H1 (cell line): ENCODE results near the gene GTSF1L. TPM values are rescaled to one million over a fixed set of nuclear protein-coding genes. Genes with fewer than 3 reads are reported as not detected.

Experiments
- CTCF ChIA-PET: fragments of 300-600 bp; sonication (Branson Sonifier 250); formaldehyde crosslinking; loops from one replicate; lab custom pipeline; 2021; ENCODE audit not compliant: partially characterized antibody; lab: Charles Lee
- POLR2A ChIA-PET: fragments of 300-600 bp; sonication (Branson Sonifier 250); formaldehyde crosslinking; loops from one replicate; lab custom pipeline; 2021; ENCODE audit warnings: inconsistent platforms; ENCODE audit not compliant: partially characterized antibody; lab: Charles Lee
- DNase-seq, 2 experiments: peaks; one replicate each; pipeline versions ENCODE4 v3.0.0 to v3.0.0-alpha.2; 2010 to 2022; ENCODE audit warnings: low spot score in 2 of 2, low read depth in 1 of 2, mixed read lengths in 1 of 2
- FAIRE-seq: peaks from 2 replicates; lab custom pipeline; 2011; peaks lifted over from hg19 to GRCh38; lab: Jason Lieb, UNC
- H2AFZ ChIP-seq: 2 replicates; pipeline ENCODE4 v1.8.1; 2012; ENCODE audit warnings: low read length, inconsistent platforms
- H2AK5ac ChIP-seq: 2 replicates; pipeline ENCODE4 v1.6.1; 2013; ENCODE audit warnings: low read depth, low read length
- H2BK120ac ChIP-seq: replicated peaks from 2 replicates; pipeline ENCODE3; 2013; ENCODE audit warnings: low read depth, low read length, inconsistent platforms
- H2BK12ac ChIP-seq: 2 replicates; pipeline ENCODE4 v1.6.1; 2013; ENCODE audit warnings: low read depth, low read length
- H2BK15ac ChIP-seq: 2 replicates; pipeline ENCODE4 v1.6.1; 2013; ENCODE audit warnings: low read length
- H2BK20ac ChIP-seq: 2 replicates; pipeline ENCODE4 v1.6.1; 2013; ENCODE audit warnings: low read length
- H2BK5ac ChIP-seq: 2 replicates; pipeline ENCODE4 v1.6.1; 2013; ENCODE audit warnings: low read depth, low read length
- H3K14ac ChIP-seq: 2 replicates; pipeline ENCODE4 v1.6.1; 2013; ENCODE audit warnings: inconsistent platforms; ENCODE audit not compliant: insufficient read length
- H3K18ac ChIP-seq: 2 replicates; pipeline ENCODE4 v1.6.1; 2013; ENCODE audit warnings: low read length; ENCODE audit errors: extremely low read depth
- H3K23ac ChIP-seq: 2 replicates; pipeline ENCODE4 v1.6.1; 2013; ENCODE audit warnings: inconsistent platforms; ENCODE audit not compliant: insufficient read length
- H3K23me2 ChIP-seq: 2 replicates; pipeline ENCODE4 v1.6.1; 2013; ENCODE audit warnings: low read depth, low read length
- H3K27ac ChIP-seq: 2 replicates; pipeline ENCODE4 v1.6.1; 2011; ENCODE audit warnings: low read depth, low read length, inconsistent platforms
- H3K27me3 ChIP-seq, 4 experiments: replicated peaks in 1 of 4; 1 replicate in 1 of 4; 2 replicates in 3 of 4; pipeline versions ENCODE4 v1.6.1 to v1.8.1; 2011 to 2013; ENCODE audit warnings: low read length in 3 of 4, mild to moderate bottlenecking in 3 of 4, inconsistent platforms in 2 of 4, mixed read lengths in 2 of 4, moderate library complexity in 1 of 4; ENCODE audit not compliant: control insufficient read depth in 3 of 4, insufficient read depth in 3 of 4; ENCODE audit errors: extremely low read depth in 1 of 4
- H3K36me3 ChIP-seq, 4 experiments: 2 replicates each; pipeline versions ENCODE4 v1.6.1 to v1.8.1; 2011 to 2013; ENCODE audit warnings: mild to moderate bottlenecking in 4 of 4, low read length in 3 of 4, moderate library complexity in 2 of 4, control low read depth in 1 of 4, inconsistent platforms in 1 of 4; ENCODE audit not compliant: insufficient read depth in 4 of 4, control insufficient read depth in 2 of 4
- H3K4ac ChIP-seq: replicated peaks from 2 replicates; pipeline ENCODE3; 2013; ENCODE audit warnings: low read length, low read depth, mixed read lengths, inconsistent platforms; ENCODE audit not compliant: insufficient read length
- H3K4me1 ChIP-seq, 4 experiments: replicated peaks in 1 of 4; 1 replicate in 1 of 4; 2 replicates in 3 of 4; pipeline versions ENCODE4 v1.6.1 to v1.8.1; 2011 to 2013; ENCODE audit warnings: low read length in 3 of 4, inconsistent platforms in 2 of 4, mixed read lengths in 1 of 4; ENCODE audit not compliant: insufficient read depth in 4 of 4, control insufficient read depth in 3 of 4
- H3K4me2 ChIP-seq, 2 experiments: 2 replicates each; pipeline versions ENCODE4 v1.6.1 to v1.8.1; 2011 to 2013; ENCODE audit warnings: low read depth in 2 of 2, low read length in 2 of 2, control low read depth in 1 of 2, inconsistent platforms in 1 of 2, mild to moderate bottlenecking in 1 of 2; ENCODE audit not compliant: insufficient read depth in 1 of 2
- H3K4me3 ChIP-seq, 4 experiments: fragments of 200-600, 300-600 bp in 1 of 4; sonication (generic), shearing (Covaris generic), sonication (Bioruptor Twin) in 1 of 4; 2 replicates each; pipeline versions ENCODE4 v1.5.1 to v1.8.1; 2011 to 2016; ENCODE audit warnings: low read length in 4 of 4, low read depth in 3 of 4, control low read depth in 2 of 4, inconsistent platforms in 2 of 4, mild to moderate bottlenecking in 2 of 4, mixed read lengths in 1 of 4, moderate library complexity in 1 of 4; ENCODE audit not compliant: insufficient read depth in 2 of 4; ENCODE audit errors: extremely low read depth in 1 of 4
- H3K56ac ChIP-seq: replicated peaks from 2 replicates; pipeline ENCODE3; 2013; ENCODE audit warnings: low read depth, mild to moderate bottlenecking, mixed read lengths, low read length, inconsistent platforms; ENCODE audit not compliant: insufficient read length
- H3K79me1 ChIP-seq: 2 replicates; pipeline ENCODE4 v1.6.1; 2013; ENCODE audit warnings: low read depth, low read length, control low read depth
- H3K79me2 ChIP-seq, 2 experiments: 2 replicates each; pipeline versions ENCODE4 v1.6.1 to v1.8.1; 2012 to 2013; ENCODE audit warnings: low read length in 2 of 2, mild to moderate bottlenecking in 2 of 2, inconsistent platforms in 1 of 2; ENCODE audit not compliant: insufficient read depth in 2 of 2, control insufficient read depth in 1 of 2
- H3K9ac ChIP-seq, 4 experiments: replicated peaks in 1 of 4; 1 replicate in 1 of 4; 2 replicates in 3 of 4; pipeline versions ENCODE4 v1.6.1 to v1.8.1; 2011 to 2013; ENCODE audit warnings: low read depth in 3 of 4, low read length in 3 of 4, control low read depth in 2 of 4, mild to moderate bottlenecking in 2 of 4, moderate library complexity in 2 of 4, inconsistent platforms in 1 of 4; ENCODE audit errors: extremely low read depth in 1 of 4
- H3K9me3 ChIP-seq, 2 experiments: 2 replicates each; pipeline versions ENCODE4 v1.6.1 to v1.8.1; 2012 to 2013; ENCODE audit warnings: mild to moderate bottlenecking in 2 of 2, moderate library complexity in 2 of 2, control low read depth in 1 of 2, inconsistent platforms in 1 of 2, low read depth in 1 of 2, low read length in 1 of 2, mixed read lengths in 1 of 2; ENCODE audit not compliant: insufficient read depth in 2 of 2
- H4K20me1 ChIP-seq, 2 experiments: replicated peaks in 1 of 2; 2 replicates each; pipeline versions ENCODE3 to v1.8.1; 2011 to 2013; ENCODE audit warnings: inconsistent platforms in 2 of 2, low read length in 2 of 2, mild to moderate bottlenecking in 1 of 2; ENCODE audit not compliant: insufficient read depth in 2 of 2, control insufficient read depth in 1 of 2
- H4K5ac ChIP-seq: 2 replicates; pipeline ENCODE4 v1.6.1; 2013; ENCODE audit warnings: low read length, low read depth, mixed read lengths, inconsistent platforms; ENCODE audit not compliant: insufficient read length
- H4K8ac ChIP-seq: 2 replicates; pipeline ENCODE4 v1.8.0; 2013; ENCODE audit warnings: mild to moderate bottlenecking, moderate library complexity, low read length, inconsistent platforms; ENCODE audit not compliant: insufficient read depth; ENCODE audit errors: extremely low read depth
- H4K91ac ChIP-seq: replicated peaks from 2 replicates; pipeline ENCODE3; 2013; ENCODE audit warnings: low read length, mixed read lengths, inconsistent platforms; ENCODE audit not compliant: insufficient read length
- RBBP5 ChIP-seq: IDR thresholded peaks from 2 replicates; pipeline ENCODE4 v1.7.1; 2012; ENCODE audit warnings: low read depth, mild to moderate bottlenecking, inconsistent platforms, low read length, moderate library complexity, borderline replicate concordance
- WGBS, 2 experiments: shearing (Covaris generic) in 1 of 2; methylation state at CpG; one replicate each; pipeline versions ENCODE4 v1.1.6 to v1.1.7; 2013 to 2015; ENCODE audit warnings: low lambda C conversion rate in 2 of 2, mixed read lengths in 2 of 2, inconsistent platforms in 1 of 2, low coverage in 1 of 2, missing lambda C conversion rate in 1 of 2; ENCODE audit not compliant: insufficient replicate concordance in 2 of 2, insufficient coverage in 1 of 2, insufficient read length in 1 of 2; ENCODE audit errors: extremely low coverage in 1 of 2, missing lambda C conversion rate in 1 of 2; 5-methylcytosine and 5-hydroxymethylcytosine counted together
- polyA plus RNA-seq, 7 experiments: library from polyadenylated mRNA; depleted of rRNA in 3 of 7; stranded (reverse) in 5 of 7; unstranded in 2 of 7; fragments of >200 nt in 5 of 7; fragments of 200-250 nt in 2 of 7; gene quantifications; 1 replicate in 5 of 7; 2 replicates in 1 of 7; 4 replicates in 1 of 7; pipeline versions ENCODE4 v1.2.1 to v1.2.3, GENCODE V29; 2011 to 2013; ENCODE audit warnings: missing spikeins in 2 of 7, mixed read lengths in 2 of 7
- total RNA-seq: library from RNA; stranded (reverse); fragmentation: NEBNext Ultra II Directional; extraction: Animal tissue kit (Norgen Biotek cat#: 25700); gene quantifications from 2 replicates; pipeline ENCODE4 v1.2.1, GENCODE V29; 2021
- TF ChIP-seq, protein P1 (sequence below): IDR thresholded peaks from 2 replicates; pipeline ENCODE4 v1.6.1; 2011; ENCODE audit warnings: low read length, improper control_type of control experiment

Gene GTSF1L
- total and polyA plus RNA-seq, 2 of the 8 experiments (the other 6 are each of a cell fraction or from before 2014, with no cell fraction given), result not detected

DNA sequence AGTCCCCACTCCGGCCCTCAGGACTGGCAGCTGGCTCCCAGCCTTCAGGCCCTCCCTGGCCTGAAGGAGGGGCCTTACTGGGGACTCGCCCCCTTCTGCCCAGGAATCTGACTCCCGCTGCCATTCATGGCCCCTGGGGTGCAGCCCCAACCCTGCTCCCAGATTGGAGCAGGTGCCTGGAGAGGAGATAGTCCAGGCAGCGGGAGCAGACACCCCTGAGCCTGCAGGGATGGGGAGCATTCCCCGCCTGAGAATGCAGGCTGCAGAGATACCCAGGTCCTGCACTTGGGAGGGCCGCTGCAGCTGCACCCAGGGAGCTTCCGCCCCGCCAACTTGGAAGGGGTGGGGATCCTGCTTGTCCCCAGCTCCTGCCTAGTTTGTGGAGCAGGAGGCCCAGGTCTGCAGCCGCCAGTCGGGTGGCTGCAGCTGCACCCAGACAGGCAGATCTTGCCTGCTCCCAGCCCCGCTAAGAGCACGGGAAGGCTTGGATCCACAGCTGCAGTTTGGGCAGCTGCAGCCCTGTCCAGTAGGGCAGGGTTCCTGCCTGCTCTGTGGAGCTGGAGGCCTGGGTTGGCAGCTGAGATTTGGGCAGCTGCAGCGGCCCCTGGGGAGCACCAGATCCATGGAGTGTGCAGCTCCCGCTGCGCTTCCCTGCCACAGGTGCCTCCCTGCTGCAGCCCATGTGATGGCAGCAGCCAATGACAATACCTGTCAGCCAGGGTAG, 5.2 kb downstream of the GTSF1L start:
- 63% methylated on average over 15 of the region's 15 CpGs; no CpG with 5 or more reads in 1 of the 2 experiments for WGBS, 2 experiments
- H4K5ac ChIP-seq, result no peak overlapping the region
- no peak for FAIRE-seq
- no peak overlapping the region for H2BK5ac ChIP-seq
- H3K79me1 ChIP-seq, result no peaks in the 10 kb centered on the region
- POLR2A ChIA-PET, result interaction anchor here (0.6 to 1.3 kb wide), 4 partner anchors 51 to 347 kb away, joined by 3 to 4 read pairs (median 4); no protein-coding TSS in a partner anchor
- DNase-seq, result peak in 1 of 2 experiments; percentile 51
- H2BK12ac ChIP-seq, result no peak overlapping the region
- no peak overlapping the region for H4K8ac ChIP-seq
- no peaks in the 10 kb centered on the region for H3K79me2 ChIP-seq
- no peak overlapping the region for H3K4ac ChIP-seq
- no peak overlapping the region for H3K4me3 ChIP-seq
- no peak overlapping the region for H2BK20ac ChIP-seq
- no peaks in the 10 kb centered on the region for H3K9me3 ChIP-seq
- no peak overlapping the region for H3K56ac ChIP-seq
- no peak overlapping the region for H3K9ac ChIP-seq
- no peak overlapping the region for H2AFZ ChIP-seq
- no peak overlapping the region for H3K14ac ChIP-seq
- no peaks in the 10 kb centered on the region; a peak in 1 of 7 replicates for H3K27me3 ChIP-seq
- TF ChIP-seq, protein P1, sequence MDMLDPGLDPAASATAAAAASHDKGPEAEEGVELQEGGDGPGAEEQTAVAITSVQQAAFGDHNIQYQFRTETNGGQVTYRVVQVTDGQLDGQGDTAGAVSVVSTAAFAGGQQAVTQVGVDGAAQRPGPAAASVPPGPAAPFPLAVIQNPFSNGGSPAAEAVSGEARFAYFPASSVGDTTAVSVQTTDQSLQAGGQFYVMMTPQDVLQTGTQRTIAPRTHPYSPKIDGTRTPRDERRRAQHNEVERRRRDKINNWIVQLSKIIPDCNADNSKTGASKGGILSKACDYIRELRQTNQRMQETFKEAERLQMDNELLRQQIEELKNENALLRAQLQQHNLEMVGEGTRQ, result peak; percentile 75
- no peak for TF ChIP-seq RBBP5
- H2BK120ac ChIP-seq, result no peak overlapping the region
- no peaks in the 10 kb centered on the region for H4K20me1 ChIP-seq
- H2AK5ac ChIP-seq, result no peak overlapping the region
- H3K4me1 ChIP-seq, result peaks cover 0 to 12% (median 2%) of the 10 kb centered on the region in 4 experiments; a peak in 3 of 7 replicates
- CTCF ChIA-PET, result interaction anchor here (0.6 to 1.1 kb wide), 4 partner anchors 23 to 370 kb away, joined by 3 read pairs; no protein-coding TSS in a partner anchor
- peak overlapping the region; percentile 19; the same call in 1 of the 2 replicates for H3K18ac ChIP-seq
- no peak overlapping the region; the same call in 1 of the 2 replicates for H3K27ac ChIP-seq
- 0 out of 2 replicates have a peak, but pooled peaks cover 2% of the 10 kb centered on the region for H3K23me2 ChIP-seq
- H2BK15ac ChIP-seq, result no peak overlapping the region
- no peak overlapping the region for H4K91ac ChIP-seq
- H3K4me2 ChIP-seq, result peak overlapping the region in 1 of 2 experiments; percentile 42; a peak in 2 of 4 replicates
- H3K23ac ChIP-seq, result no peak overlapping the region
- H3K36me3 ChIP-seq, result no peaks in the 10 kb centered on the region
